ENCODE measurements around the gene ITPR3. TPM values are rescaled to one million over a fixed set of nuclear protein-coding genes. Genes with fewer than 3 reads are reported as not detected.

Gene ITPR3
- total and polyA plus RNA-seq, 2 experiments from 2014 or later, result 4.9 to 10.4 TPM

- no peaks in the 10 kb centered on the region for H3K9me3 ChIP-seq (ENCODE audit: low read depth)
- peaks cover 17% of the 10 kb centered on the region for H3K27me3 ChIP-seq (replicated peaks; ENCODE audit: insufficient read depth)
- H3K27ac ChIP-seq, result no peak overlapping the region
- no peaks in the 10 kb centered on the region for H3K36me3 ChIP-seq (ENCODE audit: low read depth)
- in situ Hi-C loops (cut with MboI), result no loop called here
- H3K79me2 ChIP-seq (ENCODE audit: insufficient read depth), result no peaks in the 10 kb centered on the region
- no peaks in the 10 kb centered on the region for H3F3A ChIP-seq (ENCODE audit: insufficient read depth)
- H2AFZ ChIP-seq, result no peak overlapping the region
- no peaks in the 10 kb centered on the region for H4K20me1 ChIP-seq (ENCODE audit: insufficient read depth)
- no peaks in the 10 kb centered on the region for H3K9me2 ChIP-seq (ENCODE audit: insufficient read depth)
- no peak for DNase-seq
- H3K4me2 ChIP-seq (ENCODE audit: unreplicated experiment), result no peak overlapping the region
- no peak overlapping the region for H3K9ac ChIP-seq
- H3K4me1 ChIP-seq (ENCODE audit: insufficient read depth), result no peaks in the 10 kb centered on the region
- 77% methylated on average over 11 of the region's 11 CpGs for WGBS, 2 experiments (ENCODE audit: low coverage in 1 of 2, low lambda C conversion rate in 2 of 2, missing lambda C conversion rate in 2 of 2)
- no peak overlapping the region for H3K4me3 ChIP-seq
- TF ChIP-seq EZH2phosphoT487 (IDR thresholded peaks at IDR 0.05; ENCODE audit: insufficient read depth, low read depth) (no peak), EZH2 (IDR thresholded peaks at IDR 0.05; ENCODE audit: insufficient read depth, poor library complexity, severe bottlenecking) (no peak)
Observed at GRCh38 chr6:33727932-33728331, 106.8 kb downstream of the ITPR3 start.

- Histone ChIP-seq H2AFZ (no peak overlapping the region), H3K4me3 (no peak overlapping the region), H3K4me2 (ENCODE audit: unreplicated experiment) (no peak overlapping the region), H3K9me2 (ENCODE audit: insufficient read depth) (no peaks in the 10 kb centered on the region), H3K9ac (no peak overlapping the region), H3K27ac (no peak overlapping the region), H3K9me3 (ENCODE audit: low read depth) (no peaks in the 10 kb centered on the region), H3K36me3 (ENCODE audit: low read depth) (no peaks in the 10 kb centered on the region), H3K79me2 (ENCODE audit: insufficient read depth) (no peaks in the 10 kb centered on the region), H4K20me1 (ENCODE audit: insufficient read depth) (no peaks in the 10 kb centered on the region), H3K27me3 (replicated peaks; ENCODE audit: insufficient read depth) (peaks cover 16% of the 10 kb centered on the region), H3F3A (ENCODE audit: insufficient read depth) (no peaks in the 10 kb centered on the region), H3K4me1 (ENCODE audit: insufficient read depth) (no peaks in the 10 kb centered on the region)
- DNase-seq, result no peak
- in situ Hi-C loops (cut with MboI), result no loop called here
- WGBS, 2 experiments (ENCODE audit: low coverage in 1 of 2, low lambda C conversion rate in 2 of 2, missing lambda C conversion rate in 2 of 2), result 80 to 84% methylated on average over 10 to 11 of the region's 11 CpGs
- TF ChIP-seq EZH2 (IDR thresholded peaks at IDR 0.05; ENCODE audit: insufficient read depth, poor library complexity, severe bottlenecking) (no peak), EZH2phosphoT487 (IDR thresholded peaks at IDR 0.05; ENCODE audit: insufficient read depth, low read depth) (no peak)
Observed at GRCh38 chr6:33728438-33728837, 107.3 kb downstream of the ITPR3 start.

DNA sequence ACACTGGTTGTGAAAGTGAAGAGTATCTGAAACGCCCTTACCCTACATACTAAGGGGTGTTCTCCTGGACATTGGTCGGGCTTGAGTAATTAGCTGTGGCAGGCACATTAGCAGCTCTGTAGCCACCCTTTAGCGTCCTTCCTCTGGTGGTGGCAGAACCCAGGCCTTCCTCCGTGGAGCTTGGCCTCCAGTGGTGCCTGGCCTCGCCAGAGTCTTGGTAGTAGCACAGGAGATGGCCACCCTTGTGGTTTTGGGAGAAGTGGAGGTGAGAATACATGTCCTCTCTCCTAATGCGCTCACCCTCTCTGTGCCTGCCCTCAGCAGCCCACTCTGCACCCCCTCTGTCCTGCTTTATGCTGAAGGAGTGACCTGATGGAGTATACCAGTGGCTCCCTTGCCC lies 107.9 kb downstream of the ITPR3 start:
- no peaks in the 10 kb centered on the region for H3K9me2 ChIP-seq (ENCODE audit: insufficient read depth)
- no peak overlapping the region for H2AFZ ChIP-seq
- no peaks in the 10 kb centered on the region for H3F3A ChIP-seq (ENCODE audit: insufficient read depth)
- no peaks in the 10 kb centered on the region for H3K9me3 ChIP-seq (ENCODE audit: low read depth)
- no peak overlapping the region for H3K27ac ChIP-seq
- H3K79me2 ChIP-seq (ENCODE audit: insufficient read depth), result no peaks in the 10 kb centered on the region
- no peak overlapping the region for H3K9ac ChIP-seq
- H3K27me3 ChIP-seq (replicated peaks; ENCODE audit: insufficient read depth), result peaks cover 16% of the 10 kb centered on the region
- H3K4me1 ChIP-seq (ENCODE audit: insufficient read depth), result no peaks in the 10 kb centered on the region
- no peak for DNase-seq
- in situ Hi-C loops (cut with MboI), result no loop called here
- no peak overlapping the region for H3K4me2 ChIP-seq (ENCODE audit: unreplicated experiment)
- no peak overlapping the region for H3K4me3 ChIP-seq
- 68 to 72% methylated on average over 6 of the region's 6 CpGs for WGBS, 2 experiments (ENCODE audit: low coverage in 1 of 2, low lambda C conversion rate in 2 of 2, missing lambda C conversion rate in 2 of 2)
- no peaks in the 10 kb centered on the region for H3K36me3 ChIP-seq (ENCODE audit: low read depth)
- no peak for TF ChIP-seq EZH2 (IDR thresholded peaks at IDR 0.05; ENCODE audit: insufficient read depth, poor library complexity, severe bottlenecking)
- TF ChIP-seq EZH2phosphoT487 (IDR thresholded peaks at IDR 0.05; ENCODE audit: insufficient read depth, low read depth), result no peak
- no peaks in the 10 kb centered on the region for H4K20me1 ChIP-seq (ENCODE audit: insufficient read depth)

- Histone ChIP-seq H3K4me2 (ENCODE audit: unreplicated experiment) (no peak overlapping the region), H3K36me3 (ENCODE audit: low read depth) (no peaks in the 10 kb centered on the region), H3F3A (ENCODE audit: insufficient read depth) (no peaks in the 10 kb centered on the region), H3K9ac (no peak overlapping the region), H3K27me3 (replicated peaks; ENCODE audit: insufficient read depth) (peaks cover 9% of the 10 kb centered on the region), H3K79me2 (ENCODE audit: insufficient read depth) (no peaks in the 10 kb centered on the region), H2AFZ (no peak overlapping the region), H3K4me3 (no peak overlapping the region), H4K20me1 (ENCODE audit: insufficient read depth) (no peaks in the 10 kb centered on the region), H3K9me2 (ENCODE audit: insufficient read depth) (no peaks in the 10 kb centered on the region), H3K9me3 (ENCODE audit: low read depth) (no peaks in the 10 kb centered on the region), H3K4me1 (ENCODE audit: insufficient read depth) (no peaks in the 10 kb centered on the region), H3K27ac (no peak overlapping the region)
- DNase-seq, result no peak
- 75 to 82% methylated on average over 10 of the region's 10 CpGs for WGBS, 2 experiments (ENCODE audit: low coverage in 1 of 2, low lambda C conversion rate in 2 of 2, missing lambda C conversion rate in 2 of 2)
- TF ChIP-seq EZH2 (IDR thresholded peaks at IDR 0.05; ENCODE audit: insufficient read depth, poor library complexity, severe bottlenecking) (no peak), EZH2phosphoT487 (IDR thresholded peaks at IDR 0.05; ENCODE audit: insufficient read depth, low read depth) (no peak)
- in situ Hi-C loops (cut with MboI), result no loop called here
Observed at GRCh38 chr6:33730611-33731010, 109.5 kb downstream of the ITPR3 start.

DNA sequence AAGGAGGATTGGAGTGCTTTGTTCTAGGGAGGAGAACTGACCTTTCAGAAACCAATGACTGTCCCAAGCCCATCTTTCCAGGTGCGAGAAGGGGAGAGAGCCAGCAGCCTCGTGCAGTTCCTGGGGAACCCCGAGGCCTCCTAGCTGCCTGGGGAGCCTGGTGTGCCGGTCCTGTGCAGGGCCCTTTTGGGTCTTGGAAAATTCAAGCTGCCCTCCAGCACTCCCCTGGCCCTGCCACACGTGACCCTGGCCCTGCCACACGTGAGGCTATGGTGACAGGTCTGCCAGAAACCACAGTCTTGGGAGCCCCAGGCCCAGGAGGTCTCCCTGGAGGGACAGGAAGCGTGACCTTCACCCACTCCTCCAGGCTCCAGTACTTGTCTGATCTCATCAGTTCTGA lies 109.9 kb downstream of the ITPR3 start:
- no peaks in the 10 kb centered on the region for H3K9me2 ChIP-seq (ENCODE audit: insufficient read depth)
- in situ Hi-C loops (cut with MboI), result no loop called here

More for the DNA sequence above, 109.9 kb downstream of the ITPR3 start:
- H4K20me1 ChIP-seq (ENCODE audit: insufficient read depth), result no peaks in the 10 kb centered on the region
- no peaks in the 10 kb centered on the region for H3K79me2 ChIP-seq (ENCODE audit: insufficient read depth)
- no peak for DNase-seq
- peaks cover 5% of the 10 kb centered on the region for H3K27me3 ChIP-seq (replicated peaks; ENCODE audit: insufficient read depth)
- TF ChIP-seq EZH2phosphoT487 (IDR thresholded peaks at IDR 0.05; ENCODE audit: insufficient read depth, low read depth), result no peak
- no peak for TF ChIP-seq EZH2 (IDR thresholded peaks at IDR 0.05; ENCODE audit: insufficient read depth, poor library complexity, severe bottlenecking)
- no peak overlapping the region for H2AFZ ChIP-seq
- H3K4me2 ChIP-seq (ENCODE audit: unreplicated experiment), result no peak overlapping the region
- H3K27ac ChIP-seq, result no peak overlapping the region
- H3F3A ChIP-seq (ENCODE audit: insufficient read depth), result no peaks in the 10 kb centered on the region
- no peaks in the 10 kb centered on the region for H3K36me3 ChIP-seq (ENCODE audit: low read depth)
- 88 to 91% methylated on average over 7 of the region's 7 CpGs for WGBS, 2 experiments (ENCODE audit: low coverage in 1 of 2, low lambda C conversion rate in 2 of 2, missing lambda C conversion rate in 2 of 2)
- H3K4me3 ChIP-seq, result no peak overlapping the region
- H3K4me1 ChIP-seq (ENCODE audit: insufficient read depth), result no peaks in the 10 kb centered on the region
- H3K9ac ChIP-seq, result no peak overlapping the region
- H3K9me3 ChIP-seq (ENCODE audit: low read depth), result no peaks in the 10 kb centered on the region

All from GM23248 (cell line).